NK-92 (cell line): ENCODE measurements around the gene PDSS1.
"Not testable (repeated sequence)": the region's sequence is repeated elsewhere in the genome, so short reads cannot be mapped to it uniquely, and the experiment has no call there.

Experiments used
- DNase-seq: peaks from one replicate; lab custom pipeline; 2025; ENCODE audit not compliant: unreplicated experiment; lab: John Stamatoyannopoulos, UW

Gene PDSS1

GRCh38 chr10:26697163-26697921 is at the start of gene PDSS1:
TSS of gene PDSS1 (plus strand) at chr10:26697701. CDS start at chr10:26697712, 11 bp downstream.
- no peak for DNase-seq

GRCh38 chr10:26648245-26648636 is 49.3 kb upstream of the PDSS1 start:
- DNase-seq: not testable (repeated sequence)

- DNase-seq: no peak
These were observed 47.1 kb upstream of the PDSS1 start for GRCh38 chr10:26650406-26650805.

GRCh38 chr10:26651476-26651875 is 46.0 kb upstream of the PDSS1 start:
- DNase-seq: not testable (repeated sequence)

- DNase-seq: no peak
These were observed 44.5 kb upstream of the PDSS1 start for GRCh38 chr10:26653004-26653403.

- no peak for DNase-seq
These were observed 41.8 kb upstream of the PDSS1 start for GRCh38 chr10:26655746-26656145.

GRCh38 chr10:26662864-26663263 is 34.6 kb upstream of the PDSS1 start:
- DNase-seq: no peak

GRCh38 chr10:26665080-26666048 is 32.1 kb upstream of the PDSS1 start:
- no peak for DNase-seq

GRCh38 chr10:26675873-26676257 is 21.6 kb upstream of the PDSS1 start:
- no peak for DNase-seq

GRCh38 chr10:26679588-26679987 is 17.9 kb upstream of the PDSS1 start:
- no peak for DNase-seq

GRCh38 chr10:26681076-26681475 is 16.4 kb upstream of the PDSS1 start:
- no peak for DNase-seq

- not testable (repeated sequence) for DNase-seq
These were observed 15.5 kb upstream of the PDSS1 start for GRCh38 chr10:26681971-26682370.

- DNase-seq: no peak
These were observed 14.6 kb upstream of the PDSS1 start for GRCh38 chr10:26682931-26683330.

- DNase-seq: not testable (repeated sequence)
These were observed 12.7 kb upstream of the PDSS1 start for GRCh38 chr10:26684667-26685264.

GRCh38 chr10:26685441-26685840 is 12.1 kb upstream of the PDSS1 start:
- no peak for DNase-seq

GRCh38 chr10:26689399-26689798 is 8.1 kb upstream of the PDSS1 start:
- no peak for DNase-seq

GRCh38 chr10:26690731-26691475 is 6.6 kb upstream of the PDSS1 start:
- no peak for DNase-seq

- not testable (repeated sequence) for DNase-seq
These were observed 3.0 kb upstream of the PDSS1 start for GRCh38 chr10:26694536-26694935.

GRCh38 chr10:26696786-26697162 is 727 bp upstream of the PDSS1 start:
- DNase-seq: no peak

- DNase-seq: no peak
These were observed 564 bp downstream of the PDSS1 start for GRCh38 chr10:26697922-26698608.
